Ascending aorta (tissue), 2 donors: ENCODE measurements around the gene RNF183. TPM values are rescaled to one million over a fixed set of nuclear protein-coding genes. Genes with fewer than 3 reads are reported as not detected.

Experiments used
- DNase-seq, 2 donors: peaks; one replicate each; pipeline ENCODE4 v3.0.0-alpha.2; 2019; ENCODE audit warnings: low spot score in 2 of 2
- H3K27ac ChIP-seq, 2 donors: fragments of 200-600 bp; sonication (generic); one replicate each; pipeline ENCODE4 v1.5.1; 2016 to 2017; ENCODE audit warnings: mild to moderate bottlenecking in 1 of 2
- H3K27me3 ChIP-seq: fragments of 200-600 bp; sonication (generic); one replicate; pipeline ENCODE4 v1.5.1; 2017
- H3K36me3 ChIP-seq, 2 donors: fragments of 200-600 bp; sonication (generic); one replicate each; pipeline ENCODE4 v1.5.1; 2016
- H3K4me1 ChIP-seq, 2 donors: fragments of 200-600 bp; sonication (generic); one replicate each; pipeline ENCODE4 v1.5.1; 2016 to 2017; ENCODE audit warnings: mild to moderate bottlenecking in 1 of 2
- H3K4me3 ChIP-seq, 2 donors: fragments of 200-600 bp; sonication (generic); one replicate each; pipeline ENCODE4 v1.5.1; 2016 to 2017; ENCODE audit warnings: mild to moderate bottlenecking in 1 of 2
- H3K9me3 ChIP-seq, 2 donors: fragments of 200-600 bp; sonication (generic); one replicate each; pipeline ENCODE4 v1.5.1; 2016
- CTCF ChIP-seq, 3 experiments: fragments of 200-600 bp in 2 of 3; fragments of 450-650 bp in 1 of 3; sonication (generic) in 2 of 3; IDR thresholded peaks; one replicate each; pipeline ENCODE4 v1.5.1; 2016 to 2019; ENCODE audit warnings: antibody characterized with exemption in 3 of 3, mild to moderate bottlenecking in 1 of 3, moderate library complexity in 1 of 3
- intact Hi-C: fragments of 100-400 bp; cut with DNase I; formaldehyde crosslinking; loops from one replicate; pipeline ENCODE4 v1.15.1; 2023
- total RNA-seq: library from RNA; depleted of rRNA; stranded (reverse); fragments of >200 nt; gene quantifications from one replicate; pipeline ENCODE4 v1.1.0, GENCODE V29; 2016

Gene RNF183
- total RNA-seq, 1 donor from 2014 or later, result not detected

GRCh38 chr9:113349445-113350094 is 46.4 kb upstream of the RNF183 start, which contains the start of gene BSPRY:
BSPRY (plus strand) TSS chr9:113349541; CDS start chr9:113349580, 39 bp downstream.
- no peak for TF ChIP-seq CTCF (IDR thresholded peaks at IDR 0.05)
- H3K4me3 ChIP-seq, result peak within 1 kb of the TSS; percentile 46 to 63
- no peaks in the 10 kb centered on the region for H3K36me3 ChIP-seq
- H3K9me3 ChIP-seq, result no peaks in the 10 kb centered on the region
- H3K27me3 ChIP-seq, result peaks cover 5% of the 10 kb centered on the region
- peaks cover 0 to 5% of the 10 kb centered on the region in 2 donors for H3K4me1 ChIP-seq
- intact Hi-C loops, result no loop called here
- DNase-seq, result no peak
- no peak within 1 kb of the TSS for H3K27ac ChIP-seq

- no peak for DNase-seq
- intact Hi-C loops, result no loop called here
- peaks cover 5% of the 10 kb centered on the region for H3K27me3 ChIP-seq
- no peaks in the 10 kb centered on the region for H3K9me3 ChIP-seq
- no peaks in the 10 kb centered on the region for H3K36me3 ChIP-seq
- no peak overlapping the region for H3K27ac ChIP-seq
- H3K4me3 ChIP-seq, result peak overlapping the region; percentile 46 to 63
- no peak for TF ChIP-seq CTCF (IDR thresholded peaks at IDR 0.05)
- peaks cover 0 to 5% of the 10 kb centered on the region in 2 donors for H3K4me1 ChIP-seq
These were observed 45.9 kb upstream of the RNF183 start for GRCh38 chr9:113349066-113349444.

DNA sequence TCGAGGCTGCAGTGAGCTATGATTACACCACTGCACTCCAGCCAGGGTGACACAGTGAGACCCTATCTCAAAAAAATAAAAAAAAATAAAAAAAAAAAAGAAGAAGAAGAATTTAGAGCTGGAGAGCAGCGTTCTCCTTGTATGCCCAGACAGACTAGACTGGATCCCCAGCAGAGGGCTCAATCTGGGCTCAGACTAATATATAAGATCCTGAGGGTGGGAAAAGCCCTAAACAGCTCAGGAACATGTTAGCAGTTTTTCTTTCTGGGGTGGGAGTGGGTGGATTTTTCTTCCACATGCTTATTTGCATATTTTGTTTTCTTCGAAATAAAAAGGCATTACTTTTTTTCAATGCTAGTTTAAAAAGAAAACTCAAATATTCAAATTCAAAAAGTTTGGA is 45.3 kb upstream of the RNF183 start:
- Histone ChIP-seq H3K9me3 (no peaks in the 10 kb centered on the region), H3K4me1 (peaks cover 0 to 5% of the 10 kb centered on the region in 2 donors), H3K27me3 (peaks cover 5% of the 10 kb centered on the region), H3K36me3 (no peaks in the 10 kb centered on the region), H3K4me3 (no peak overlapping the region), H3K27ac (no peak overlapping the region)
- intact Hi-C loops, result no loop called here
- TF ChIP-seq CTCF (IDR thresholded peaks at IDR 0.05), result no peak
- no peak for DNase-seq

DNA sequence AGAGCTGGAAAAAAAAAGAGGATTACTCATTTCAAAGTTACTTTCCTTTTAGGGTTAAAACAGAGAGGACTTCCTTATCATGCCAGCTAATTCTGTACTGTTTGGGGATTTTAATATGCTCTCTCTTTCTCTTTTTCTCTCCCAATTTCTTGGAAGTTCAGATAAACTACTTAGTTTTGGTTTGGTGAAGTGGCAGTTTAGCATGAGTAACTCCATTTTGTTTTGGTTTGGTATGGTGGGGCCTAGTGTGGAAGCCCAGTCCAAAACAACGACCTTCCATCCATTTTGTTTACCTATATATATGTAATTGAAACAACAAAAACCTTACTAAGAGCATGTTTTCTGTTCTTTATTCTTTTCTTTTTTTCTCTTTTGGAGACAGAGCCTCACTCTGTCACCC is 42.5 kb upstream of the RNF183 start:
- TF ChIP-seq CTCF (IDR thresholded peaks at IDR 0.05), result no peak
- Histone ChIP-seq H3K36me3 (no peaks in the 10 kb centered on the region), H3K27ac (no peak overlapping the region), H3K4me1 (peaks cover 0 to 8% of the 10 kb centered on the region in 2 donors), H3K9me3 (no peaks in the 10 kb centered on the region), H3K27me3 (peaks cover 5% of the 10 kb centered on the region), H3K4me3 (no peak overlapping the region)
- no peak for DNase-seq
- intact Hi-C loops, result no loop called here

GRCh38 chr9:113345190-113345589 is 42.0 kb upstream of the RNF183 start:
- peaks cover 5% of the 10 kb centered on the region for H3K27me3 ChIP-seq
- no peak for TF ChIP-seq CTCF (IDR thresholded peaks at IDR 0.05)
- H3K36me3 ChIP-seq, result no peaks in the 10 kb centered on the region
- intact Hi-C loops, result no loop called here
- DNase-seq, result no peak
- no peaks in the 10 kb centered on the region for H3K9me3 ChIP-seq
- peaks cover 0 to 9% of the 10 kb centered on the region in 2 donors for H3K4me1 ChIP-seq
- no peak overlapping the region for H3K4me3 ChIP-seq
- H3K27ac ChIP-seq, result no peak overlapping the region
